ENCODE measurements around the gene HJURP.

Gene HJURP

GRCh38 chr2:233813236-233814055 is 40.9 kb downstream of the HJURP start:
- no peak for DNase-seq (ENCODE audit: low spot score)

- DNase-seq (ENCODE audit: low spot score): no peak
Observed at GRCh38 chr2:233811732-233812131, 42.6 kb downstream of the HJURP start.

DNA sequence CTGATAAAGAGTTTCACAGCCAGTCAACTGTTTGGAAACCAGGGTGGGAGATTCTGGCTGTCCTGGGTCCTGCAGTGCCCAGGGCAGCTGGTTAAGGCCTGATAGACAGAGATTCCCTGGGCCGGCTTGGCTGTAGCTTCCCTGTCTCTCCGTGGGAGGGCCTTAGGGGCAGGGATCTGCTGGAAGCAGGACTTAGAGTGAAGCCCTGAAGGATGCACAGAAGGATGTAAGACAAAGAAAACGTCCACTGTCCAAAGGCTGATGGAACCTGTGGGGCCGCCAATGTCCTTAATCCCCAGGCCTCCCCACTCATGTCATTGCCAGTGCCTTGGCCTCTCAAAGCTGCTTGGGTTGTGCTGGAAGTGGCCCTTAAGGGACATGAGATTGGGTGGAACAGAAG is 43.2 kb downstream of the HJURP start:
- no peak for DNase-seq (ENCODE audit: low spot score)

GRCh38 chr2:233810385-233810784 is 44.0 kb downstream of the HJURP start:
- no peak for DNase-seq (ENCODE audit: low spot score)

DNA sequence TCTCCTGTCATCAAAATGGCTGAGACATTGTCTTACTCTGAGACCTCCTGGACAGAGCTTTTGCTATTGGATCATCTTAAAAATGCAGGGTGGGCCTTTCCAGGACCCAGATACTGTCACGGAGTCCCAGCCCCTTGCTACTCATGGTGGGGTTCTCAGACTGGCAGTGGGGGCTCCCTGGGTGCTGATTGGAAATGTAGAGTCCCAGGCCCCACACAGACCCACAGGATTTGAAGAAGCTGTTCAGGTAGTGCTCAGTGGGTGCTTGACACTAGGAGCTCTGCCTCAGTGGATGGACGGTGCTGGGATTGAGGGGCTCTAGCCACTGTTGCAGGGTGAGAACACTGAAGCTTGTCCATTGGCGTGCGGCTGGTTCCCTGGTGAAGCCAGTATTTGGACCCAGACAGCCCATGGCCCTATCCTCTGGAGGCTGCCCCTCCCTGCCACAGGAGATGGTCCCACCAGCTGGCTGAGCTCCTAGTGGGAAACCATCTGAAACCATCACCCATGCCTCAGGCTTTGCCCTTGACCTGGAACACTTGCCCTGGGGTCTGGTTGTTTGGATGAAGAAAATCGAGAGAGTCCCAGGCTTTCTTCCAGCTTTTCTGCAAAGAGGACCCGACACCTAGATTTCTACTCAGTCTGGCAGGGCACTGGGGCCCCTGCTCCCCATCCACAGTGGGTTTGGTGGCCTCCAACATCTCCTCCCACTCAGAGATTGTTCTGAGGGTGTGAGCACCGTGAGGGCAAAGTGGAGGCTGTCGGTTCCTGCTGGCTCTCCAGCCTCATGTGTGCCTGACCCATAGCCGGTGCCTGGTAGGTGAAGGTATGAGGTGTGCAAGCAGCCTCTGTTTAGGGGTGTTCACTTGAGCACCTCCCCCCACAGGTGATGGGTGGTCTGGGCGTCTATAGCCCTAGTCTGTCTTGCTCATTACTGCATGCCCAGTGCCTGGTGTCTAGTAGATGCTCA is 46.1 kb downstream of the HJURP start:
- DNase-seq (ENCODE audit: low spot score): no peak

GRCh38 chr2:233807215-233807865 is 47.0 kb downstream of the HJURP start:
- no peak for DNase-seq (ENCODE audit: low spot score)

GRCh38 chr2:233803994-233804393 is 50.3 kb downstream of the HJURP start:
- no peak for DNase-seq (ENCODE audit: low spot score)

DNA sequence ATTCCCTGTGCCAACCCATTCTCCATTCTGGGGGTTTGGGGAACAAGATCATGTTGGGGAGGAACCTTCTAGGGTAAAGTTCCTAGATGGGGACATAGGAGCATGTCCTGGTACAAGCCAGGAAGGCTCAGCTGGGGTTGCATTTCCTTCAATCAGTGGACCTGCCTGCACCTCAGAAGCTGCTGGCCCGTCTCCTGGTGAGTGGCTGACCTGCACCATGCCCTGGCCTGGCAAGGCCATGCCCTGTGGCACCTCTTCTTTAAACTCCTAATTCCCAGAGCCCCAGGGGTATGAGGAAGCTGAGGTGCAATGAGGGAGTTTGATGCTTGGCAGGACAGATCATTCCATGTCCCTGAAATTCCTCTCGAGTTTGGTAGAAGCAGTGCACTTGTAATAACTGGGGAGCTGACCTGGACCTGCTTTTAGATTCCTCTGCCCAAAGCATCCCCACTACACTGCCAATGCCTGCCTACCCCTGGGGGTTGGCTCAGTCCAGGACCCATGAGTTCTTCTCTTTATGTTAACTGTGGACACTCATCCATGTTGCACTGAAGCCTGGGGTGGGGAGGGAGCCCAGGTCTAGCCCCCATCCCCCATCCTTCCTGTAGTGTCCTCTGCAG is 50.9 kb downstream of the HJURP start:
- DNase-seq (ENCODE audit: low spot score): no peak

- DNase-seq (ENCODE audit: low spot score): no peak
Observed at GRCh38 chr2:233802132-233802815, 52.1 kb downstream of the HJURP start.

DNA sequence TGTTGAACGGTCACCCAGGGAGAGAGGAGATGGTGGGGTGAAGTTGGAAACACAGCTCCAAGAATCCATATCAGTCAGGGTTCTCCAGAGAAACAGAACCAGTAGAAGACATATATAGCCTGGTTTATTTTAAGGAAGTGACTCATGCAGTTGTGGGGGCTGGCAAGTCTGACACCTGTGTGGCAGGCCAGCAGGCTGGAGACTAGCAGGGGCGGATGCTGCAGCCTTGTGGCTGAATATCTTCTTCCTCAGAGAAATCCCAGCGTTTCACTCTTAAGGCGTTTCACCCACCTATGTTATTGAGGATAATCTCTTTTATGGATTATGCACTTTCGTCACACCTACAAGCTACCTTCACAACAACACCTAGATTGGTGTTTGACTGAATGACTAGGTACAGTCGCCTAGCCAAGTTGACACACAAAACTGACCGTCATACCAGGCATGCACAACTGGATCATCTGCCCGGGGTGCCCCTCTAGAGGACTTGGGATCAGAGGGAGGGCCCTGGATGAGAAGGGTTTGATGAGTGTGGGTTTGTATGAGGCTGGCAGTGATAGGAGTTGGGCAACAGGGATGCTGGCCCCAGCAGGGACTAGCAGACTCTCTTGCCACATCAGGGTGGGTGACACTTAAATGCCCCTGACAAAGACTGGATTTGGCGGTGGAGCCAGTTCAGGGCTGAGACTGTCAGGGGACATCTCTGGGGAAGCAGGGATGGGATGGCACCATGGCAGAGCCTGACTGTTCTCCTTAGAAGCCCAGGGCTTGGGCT is 52.8 kb downstream of the HJURP start:
- no peak for DNase-seq (ENCODE audit: low spot score)

GRCh38 chr2:233800208-233800607 is 54.1 kb downstream of the HJURP start:
- DNase-seq (ENCODE audit: low spot score): no peak

DNA sequence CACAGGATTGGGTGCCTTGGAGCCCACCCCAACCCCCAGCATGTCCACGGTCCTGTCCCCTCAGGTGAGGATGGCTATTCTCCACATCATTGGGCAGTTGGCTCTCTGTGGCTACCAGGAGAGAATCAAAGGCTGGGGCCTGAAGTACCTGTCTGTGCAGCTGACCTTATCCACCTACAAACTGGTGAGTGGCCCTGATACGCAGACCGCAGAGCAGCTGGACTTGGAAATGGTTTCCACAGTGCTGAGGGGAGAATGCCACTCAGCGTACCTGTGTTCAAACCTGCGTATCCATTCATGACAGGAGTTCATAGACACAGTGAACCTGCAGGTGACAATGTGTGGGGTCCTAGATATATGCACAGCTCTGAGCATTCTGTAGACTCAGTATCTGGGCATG is 54.6 kb downstream of the HJURP start:
- DNase-seq (ENCODE audit: low spot score): no peak

- no peak for DNase-seq (ENCODE audit: low spot score)
Observed at GRCh38 chr2:233799087-233799665, 55.2 kb downstream of the HJURP start.

DNA sequence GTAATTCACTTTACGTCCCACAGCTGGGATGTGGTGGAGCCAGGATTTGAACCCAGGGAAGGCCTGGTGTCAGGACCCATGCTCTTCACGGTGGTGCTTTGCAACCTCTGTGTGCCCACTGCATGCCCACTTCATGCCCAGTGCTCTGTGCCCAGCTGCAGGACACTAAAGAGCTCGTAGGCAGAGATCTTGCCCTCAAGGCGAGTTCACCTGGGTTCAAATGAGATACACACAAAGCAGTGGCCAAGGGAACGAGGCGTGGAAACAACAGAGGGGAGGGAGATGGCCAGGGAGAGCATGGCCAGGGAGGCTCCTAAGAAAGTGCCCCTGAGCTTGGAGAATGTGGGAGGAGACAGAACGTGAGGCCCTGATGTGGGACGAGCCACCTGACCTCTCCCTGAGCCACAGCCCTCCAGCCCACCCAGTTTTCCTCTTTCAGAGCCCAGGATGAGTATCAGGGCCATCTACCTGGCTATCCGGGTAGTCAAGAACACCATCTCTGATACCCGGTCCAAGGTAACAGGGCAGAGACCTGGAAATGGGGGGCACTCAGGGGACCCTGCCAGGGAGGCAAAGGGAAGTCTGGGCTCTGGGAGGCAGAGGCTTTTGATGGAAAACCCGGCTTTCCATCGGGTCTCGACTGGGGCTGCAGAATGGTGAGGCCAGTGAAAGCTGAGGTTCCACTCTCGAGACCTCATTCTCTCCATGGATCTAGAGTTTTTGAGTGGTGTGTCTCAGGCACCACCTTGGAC is 55.8 kb downstream of the HJURP start:
- no peak for DNase-seq (ENCODE audit: low spot score)

DNA sequence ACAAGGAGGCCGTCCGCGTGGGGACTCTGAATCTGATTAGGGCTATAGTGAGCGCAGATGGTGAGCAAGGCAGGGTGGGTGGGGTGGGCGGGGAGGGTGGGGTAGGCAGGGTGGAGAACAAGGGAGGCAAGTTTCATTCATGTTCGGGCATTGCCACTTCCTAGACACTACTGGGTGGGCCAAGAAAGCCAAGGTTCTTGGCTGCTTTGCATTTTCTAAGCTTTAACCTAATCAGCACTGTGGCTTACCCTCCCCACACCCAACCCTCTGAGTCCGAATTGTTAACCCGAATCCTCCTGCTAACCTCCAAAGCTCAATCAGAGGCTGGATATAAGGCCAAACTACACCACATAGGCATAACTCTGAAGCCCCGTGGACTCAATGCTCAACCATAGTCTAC is 58.1 kb downstream of the HJURP start:
- no peak for DNase-seq (ENCODE audit: low spot score)

GRCh38 chr2:233795735-233796171 is 58.6 kb downstream of the HJURP start:
- no peak for DNase-seq (ENCODE audit: low spot score)

- DNase-seq (ENCODE audit: low spot score): no peak
Observed at GRCh38 chr2:233794128-233794658, 60.1 kb downstream of the HJURP start.

- DNase-seq (ENCODE audit: low spot score): no peak
Observed at GRCh38 chr2:233793465-233794127, 60.7 kb downstream of the HJURP start.

DNA sequence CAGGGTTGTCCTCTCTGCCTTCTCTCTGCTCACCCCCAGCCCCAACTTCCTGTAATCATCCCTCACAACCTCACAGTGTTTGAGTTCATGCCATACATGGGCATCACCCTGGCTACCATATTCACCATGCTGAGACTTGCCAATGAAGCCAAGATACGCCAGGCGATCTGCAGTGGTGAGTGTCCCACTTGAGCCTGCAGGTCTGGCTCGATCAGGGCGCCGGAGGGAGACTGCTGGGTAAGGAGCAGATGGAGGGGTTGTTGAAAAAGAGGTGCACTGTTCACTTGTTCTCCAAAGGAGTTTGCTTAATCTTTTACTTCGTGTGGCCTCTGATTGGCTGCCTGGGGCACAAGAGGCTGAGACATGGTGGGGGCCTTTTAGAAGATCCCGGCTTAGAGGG is 61.6 kb downstream of the HJURP start:
- no peak for DNase-seq (ENCODE audit: low spot score)

All from LoVo (cell line).